NT2/D1 (cell line): ENCODE data around the gene TPM1.

Experiments used
- SUZ12 ChIP-seq: IDR thresholded peaks from 2 replicates; pipeline ENCODE4 v1.6.1; 2011; ENCODE audit not compliant: insufficient read length, insufficient read depth; ENCODE audit errors: extremely low read depth
- YY1 ChIP-seq: IDR thresholded peaks from 2 replicates; pipeline ENCODE4 v1.6.1; 2011; ENCODE audit not compliant: insufficient read length, insufficient read depth
- ZNF274 ChIP-seq: IDR thresholded peaks from 2 replicates; pipeline ENCODE4 v1.6.1; 2011; ENCODE audit warnings: mild to moderate bottlenecking, low read depth, low read length

- no peak for TF ChIP-seq YY1
- no peak for TF ChIP-seq ZNF274
- no peak for TF ChIP-seq SUZ12
These were observed 5.7 kb downstream of the TPM1 start for GRCh38 chr15:63048115-63048775.
